ENCODE data around the gene MAFG.
"Not testable (repeated sequence)": the region's sequence is repeated elsewhere in the genome, so short reads cannot be mapped to it uniquely, and the experiment has no call there.

The MAFG gene

GRCh38 chr17:81921996-81922565 lies 5.5 kb downstream of the MAFG start:
- Histone ChIP-seq H3K27me3 (ENCODE audit: insufficient read depth, low read length, poor library complexity) (no peaks in the 10 kb centered on the region), H3K4me1 (ENCODE audit: control insufficient read depth, low read depth, low read length) (peaks cover 24% of the 10 kb centered on the region), H2BK120ac (ENCODE audit: low read depth, low read length) (no peak overlapping the region), H3K79me1 (ENCODE audit: low read length) (peaks cover 30% of the 10 kb centered on the region), H3K36me3 (ENCODE audit: control insufficient read depth, insufficient read depth, low read length) (peaks cover 5% of the 10 kb centered on the region), H3K4me2 (ENCODE audit: low read length) (no peak overlapping the region), H2BK15ac (replicated peaks; ENCODE audit: low read depth) (no peak overlapping the region), H3K27ac (ENCODE audit: low read depth, low read length) (no peak overlapping the region), H3K56ac (ENCODE audit: low read length) (peak overlapping the region; percentile 92), H3K4ac (ENCODE audit: low read depth, low read length) (no peak overlapping the region), H4K5ac (ENCODE audit: low read length) (no peak overlapping the region), H3K79me2 (ENCODE audit: control insufficient read depth, insufficient read depth, low read length) (peaks cover 68% of the 10 kb centered on the region), H2BK5ac (ENCODE audit: low read length) (no peak overlapping the region), H3K18ac (ENCODE audit: low read length) (no peak overlapping the region), H4K8ac (ENCODE audit: low read depth, low read length) (no peak overlapping the region), H3K9ac (ENCODE audit: low read length) (no peak overlapping the region), H3K4me3 (ENCODE audit: low read length) (no peak overlapping the region), H3K23ac (ENCODE audit: low read length) (no peak overlapping the region), H2AK5ac (ENCODE audit: low read length) (no peak overlapping the region)
- WGBS (ENCODE audit: extremely low coverage, insufficient coverage, low lambda C conversion rate) = no CpG with 5 or more reads among the region's 23 CpGs
- no peak for DNase-seq

GRCh38 chr17:81921537-81921862 lies 6.0 kb downstream of the MAFG start:
- no peak overlapping the region for H2BK120ac ChIP-seq (ENCODE audit: low read depth, low read length)
- no peak overlapping the region for H3K9ac ChIP-seq (ENCODE audit: low read length)
- no peak overlapping the region for H3K4ac ChIP-seq (ENCODE audit: low read depth, low read length)
- peaks cover 28% of the 10 kb centered on the region for H3K4me1 ChIP-seq (ENCODE audit: control insufficient read depth, low read depth, low read length)
- no peak overlapping the region for H2BK5ac ChIP-seq (ENCODE audit: low read length)
- no peaks in the 10 kb centered on the region for H3K27me3 ChIP-seq (ENCODE audit: insufficient read depth, low read length, poor library complexity)
- H4K8ac ChIP-seq (ENCODE audit: low read depth, low read length) = no peak overlapping the region
- H3K4me3 ChIP-seq (ENCODE audit: low read length) = no peak overlapping the region
- no peak overlapping the region for H3K56ac ChIP-seq (ENCODE audit: low read length)
- H3K23ac ChIP-seq (ENCODE audit: low read length) = no peak overlapping the region
- no peak overlapping the region for H4K5ac ChIP-seq (ENCODE audit: low read length)
- H3K18ac ChIP-seq (ENCODE audit: low read length) = no peak overlapping the region
- peaks cover 6% of the 10 kb centered on the region for H3K36me3 ChIP-seq (ENCODE audit: control insufficient read depth, insufficient read depth, low read length)
- H2BK15ac ChIP-seq (replicated peaks; ENCODE audit: low read depth) = no peak overlapping the region
- DNase-seq = no peak
- H3K79me2 ChIP-seq (ENCODE audit: control insufficient read depth, insufficient read depth, low read length) = peaks cover 66% of the 10 kb centered on the region
- H3K79me1 ChIP-seq (ENCODE audit: low read length) = peaks cover 35% of the 10 kb centered on the region
- H3K4me2 ChIP-seq (ENCODE audit: low read length) = no peak overlapping the region
- H3K27ac ChIP-seq (ENCODE audit: low read depth, low read length) = no peak overlapping the region
- no CpG with 5 or more reads among the region's 3 CpGs for WGBS (ENCODE audit: extremely low coverage, insufficient coverage, low lambda C conversion rate)
- H2AK5ac ChIP-seq (ENCODE audit: low read length) = no peak overlapping the region

- H3K4me1 ChIP-seq (ENCODE audit: control insufficient read depth, low read depth, low read length) = peaks cover 25% of the 10 kb centered on the region
- no CpG with 5 or more reads among the region's 33 CpGs for WGBS (ENCODE audit: extremely low coverage, insufficient coverage, low lambda C conversion rate)
- H3K23ac ChIP-seq (ENCODE audit: low read length) = no peak overlapping the region
- no peak overlapping the region for H4K8ac ChIP-seq (ENCODE audit: low read depth, low read length)
- H3K79me1 ChIP-seq (ENCODE audit: low read length) = peaks cover 35% of the 10 kb centered on the region
- H4K5ac ChIP-seq (ENCODE audit: low read length) = no peak overlapping the region
- no peak overlapping the region for H2BK5ac ChIP-seq (ENCODE audit: low read length)
- no peak overlapping the region for H3K27ac ChIP-seq (ENCODE audit: low read depth, low read length)
- peaks cover 6% of the 10 kb centered on the region for H3K36me3 ChIP-seq (ENCODE audit: control insufficient read depth, insufficient read depth, low read length)
- peaks cover 61% of the 10 kb centered on the region for H3K79me2 ChIP-seq (ENCODE audit: control insufficient read depth, insufficient read depth, low read length)
- no peak overlapping the region for H3K4ac ChIP-seq (ENCODE audit: low read depth, low read length)
- no peak overlapping the region for H2BK120ac ChIP-seq (ENCODE audit: low read depth, low read length)
- no peak for DNase-seq
- H3K18ac ChIP-seq (ENCODE audit: low read length) = no peak overlapping the region
- H3K9ac ChIP-seq (ENCODE audit: low read length) = no peak overlapping the region
- H3K56ac ChIP-seq (ENCODE audit: low read length) = no peak overlapping the region
- no peak overlapping the region for H2AK5ac ChIP-seq (ENCODE audit: low read length)
- no peaks in the 10 kb centered on the region for H3K27me3 ChIP-seq (ENCODE audit: insufficient read depth, low read length, poor library complexity)
- H2BK15ac ChIP-seq (replicated peaks; ENCODE audit: low read depth) = no peak overlapping the region
- no peak overlapping the region for H3K4me3 ChIP-seq (ENCODE audit: low read length)
- no peak overlapping the region for H3K4me2 ChIP-seq (ENCODE audit: low read length)
Observed at GRCh38 chr17:81920612-81921536, 6.7 kb downstream of the MAFG start.

GRCh38 chr17:81918832-81919545 lies 8.5 kb downstream of the MAFG start:
- no peak overlapping the region for H3K4me3 ChIP-seq (ENCODE audit: low read length)
- no peak overlapping the region for H3K4me2 ChIP-seq (ENCODE audit: low read length)
- no peak overlapping the region for H2BK5ac ChIP-seq (ENCODE audit: low read length)
- no peak overlapping the region for H4K8ac ChIP-seq (ENCODE audit: low read depth, low read length)
- H4K5ac ChIP-seq (ENCODE audit: low read length) = no peak overlapping the region
- H3K18ac ChIP-seq (ENCODE audit: low read length) = no peak overlapping the region
- H3K23ac ChIP-seq (ENCODE audit: low read length) = no peak overlapping the region
- no peak overlapping the region for H2AK5ac ChIP-seq (ENCODE audit: low read length)
- DNase-seq = no peak
- no peak overlapping the region for H3K9ac ChIP-seq (ENCODE audit: low read length)
- peaks cover 13% of the 10 kb centered on the region for H3K4me1 ChIP-seq (ENCODE audit: control insufficient read depth, low read depth, low read length)
- no peak overlapping the region for H3K56ac ChIP-seq (ENCODE audit: low read length)
- H2BK15ac ChIP-seq (replicated peaks; ENCODE audit: low read depth) = no peak overlapping the region
- H3K79me2 ChIP-seq (ENCODE audit: control insufficient read depth, insufficient read depth, low read length) = peaks cover 47% of the 10 kb centered on the region
- H3K79me1 ChIP-seq (ENCODE audit: low read length) = peaks cover 35% of the 10 kb centered on the region
- WGBS (ENCODE audit: extremely low coverage, insufficient coverage, low lambda C conversion rate) = no CpG with 5 or more reads among the region's 15 CpGs
- H3K27ac ChIP-seq (ENCODE audit: low read depth, low read length) = no peak overlapping the region
- H2BK120ac ChIP-seq (ENCODE audit: low read depth, low read length) = no peak overlapping the region
- no peaks in the 10 kb centered on the region for H3K27me3 ChIP-seq (ENCODE audit: insufficient read depth, low read length, poor library complexity)
- peaks cover 6% of the 10 kb centered on the region for H3K36me3 ChIP-seq (ENCODE audit: control insufficient read depth, insufficient read depth, low read length)
- H3K4ac ChIP-seq (ENCODE audit: low read depth, low read length) = no peak overlapping the region

- H3K4me1 ChIP-seq (ENCODE audit: control insufficient read depth, low read depth, low read length); H3K4me3 ChIP-seq (ENCODE audit: low read length); H4K5ac ChIP-seq (ENCODE audit: low read length); H3K27ac ChIP-seq (ENCODE audit: low read depth, low read length); H3K23ac ChIP-seq (ENCODE audit: low read length); H3K36me3 ChIP-seq (ENCODE audit: control insufficient read depth, insufficient read depth, low read length); H3K4ac ChIP-seq (ENCODE audit: low read depth, low read length); H2BK120ac ChIP-seq (ENCODE audit: low read depth, low read length); H4K8ac ChIP-seq (ENCODE audit: low read depth, low read length); H2BK5ac ChIP-seq (ENCODE audit: low read length); H3K9ac ChIP-seq (ENCODE audit: low read length); H2AK5ac ChIP-seq (ENCODE audit: low read length); H3K18ac ChIP-seq (ENCODE audit: low read length); H3K56ac ChIP-seq (ENCODE audit: low read length); H3K4me2 ChIP-seq (ENCODE audit: low read length); DNase-seq; H2BK15ac ChIP-seq (replicated peaks; ENCODE audit: low read depth); H3K27me3 ChIP-seq (ENCODE audit: insufficient read depth, low read length, poor library complexity): not testable (repeated sequence)
- H3K79me1 ChIP-seq (ENCODE audit: low read length) = peaks cover 35% of the 10 kb centered on the region
- peaks cover 42% of the 10 kb centered on the region for H3K79me2 ChIP-seq (ENCODE audit: control insufficient read depth, insufficient read depth, low read length)
- WGBS (ENCODE audit: extremely low coverage, insufficient coverage, low lambda C conversion rate) = no CpG with 5 or more reads among the region's 9 CpGs
Observed at GRCh38 chr17:81918333-81918669, 9.2 kb downstream of the MAFG start.

Data from mesendoderm (in vitro differentiated cells).